AG09309 (cell line): Measurements from ENCODE around the gene FFAR1.
"Not testable (repeated sequence)": the region's sequence is repeated elsewhere in the genome, so short reads cannot be mapped to it uniquely, and the experiment has no call there.

Experiments used
- DNase-seq: peaks from one replicate; pipeline ENCODE4 v3.0.0-alpha.2; 2010; ENCODE audit warnings: low read depth
- H3K4me3 ChIP-seq: 2 replicates; pipeline ENCODE4 v1.5.1; 2011; ENCODE audit warnings: mild to moderate bottlenecking, low read depth, low read length, moderate library complexity; ENCODE audit not compliant: control insufficient read depth
- CTCF ChIP-seq: IDR thresholded peaks from 2 replicates; pipeline ENCODE4 v1.5.1; 2011; ENCODE audit warnings: mild to moderate bottlenecking, low read depth, low read length, inconsistent platforms; ENCODE audit not compliant: insufficient read depth, control insufficient read depth; ENCODE audit errors: missing control alignments

Gene FFAR1

GRCh38 chr19:35375505-35376307 is 28.0 kb downstream of the FFAR1 start:
- no peak overlapping the region for H3K4me3 ChIP-seq
- no peak for DNase-seq
- TF ChIP-seq CTCF, result no peak

GRCh38 chr19:35377656-35378055 is 30.0 kb downstream of the FFAR1 start:
- TF ChIP-seq CTCF, result no peak
- DNase-seq, result no peak
- no peak overlapping the region for H3K4me3 ChIP-seq

- no peak for TF ChIP-seq CTCF
- no peak for DNase-seq
- no peak overlapping the region for H3K4me3 ChIP-seq
Observed at GRCh38 chr19:35378356-35378755, 30.7 kb downstream of the FFAR1 start.

GRCh38 chr19:35379545-35379944 is 31.8 kb downstream of the FFAR1 start:
- H3K4me3 ChIP-seq, result not testable (repeated sequence)

GRCh38 chr19:35379992-35380391 is 32.3 kb downstream of the FFAR1 start:
- no peak for DNase-seq
- no peak for TF ChIP-seq CTCF
- no peak overlapping the region for H3K4me3 ChIP-seq

More at GRCh38 chr19:35379545-35379944, 31.8 kb downstream of the FFAR1 start:
- not testable (repeated sequence) for DNase-seq

GRCh38 chr19:35380450-35381124 is 32.9 kb downstream of the FFAR1 start:
- DNase-seq, result no peak
- TF ChIP-seq CTCF, result no peak
- no peak overlapping the region for H3K4me3 ChIP-seq

GRCh38 chr19:35381318-35381717 is 33.6 kb downstream of the FFAR1 start:
- TF ChIP-seq CTCF, result no peak
- H3K4me3 ChIP-seq, result no peak overlapping the region
- DNase-seq, result no peak
